NCI-H2227 (cell line): ENCODE measurements around the gene ZC3H4.
"Not testable (repeated sequence)": the region's sequence is repeated elsewhere in the genome, so short reads cannot be mapped to it uniquely, and the experiment has no call there.

Source experiments
- DNase-seq: peaks from one replicate; lab custom pipeline; 2025; ENCODE audit not compliant: unreplicated experiment; lab: John Stamatoyannopoulos, UW

ZC3H4 gene

DNA sequence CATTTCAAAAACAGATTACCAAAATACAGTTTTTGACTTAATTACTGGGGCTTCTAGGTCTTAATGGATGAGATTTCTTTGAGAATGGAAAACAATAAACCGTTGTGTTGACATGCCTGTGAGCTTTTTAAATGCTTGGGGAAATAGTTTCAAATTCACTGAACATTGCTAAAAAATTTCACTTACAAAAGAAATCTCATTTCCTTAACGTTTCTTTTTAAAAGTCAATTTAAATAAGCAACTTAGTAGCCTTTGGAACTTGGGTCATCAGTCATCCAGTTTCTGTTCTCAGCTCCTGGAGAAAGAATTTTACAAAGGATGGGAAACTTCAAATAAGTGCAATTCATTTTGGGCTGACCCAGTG is 4.4 kb downstream of the ZC3H4 start:
- no peak for DNase-seq

DNA sequence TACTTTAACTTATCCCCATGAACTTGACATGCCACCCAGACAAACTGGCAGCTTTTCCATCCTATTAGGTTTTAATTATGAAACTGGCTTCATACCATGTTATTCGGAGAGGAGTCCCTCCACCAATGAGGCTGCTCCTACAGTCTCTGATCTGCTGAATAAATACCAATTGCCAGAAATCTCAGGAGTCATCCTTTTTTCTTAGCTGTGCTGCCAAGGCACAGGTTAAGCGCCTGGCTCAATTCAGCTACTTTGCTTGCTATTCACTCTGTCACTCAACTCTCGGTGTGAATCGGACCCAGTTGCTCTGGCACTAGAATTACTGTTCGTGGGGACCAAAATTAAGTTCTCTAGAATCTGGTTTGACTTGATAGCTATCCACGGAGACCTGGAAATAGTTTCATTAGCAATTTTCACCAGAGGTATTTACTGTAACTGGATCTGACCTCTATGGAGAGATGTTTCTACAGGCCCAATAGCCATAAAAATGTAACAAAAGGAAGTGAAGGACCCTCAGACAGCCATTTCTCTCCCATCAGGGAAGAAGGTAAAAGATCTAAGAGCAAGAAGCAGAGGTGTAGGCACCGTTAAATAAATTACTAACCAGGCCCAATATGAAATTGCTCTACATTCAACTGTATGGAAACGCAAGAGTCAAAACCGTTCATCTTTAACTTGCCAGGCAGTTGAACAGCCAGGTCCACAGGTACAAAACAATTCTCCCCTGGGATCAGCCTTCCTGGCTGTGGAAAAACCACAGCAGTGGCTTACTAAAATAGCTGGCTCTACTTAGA is 5.4 kb downstream of the ZC3H4 start:
- DNase-seq = no peak

DNA sequence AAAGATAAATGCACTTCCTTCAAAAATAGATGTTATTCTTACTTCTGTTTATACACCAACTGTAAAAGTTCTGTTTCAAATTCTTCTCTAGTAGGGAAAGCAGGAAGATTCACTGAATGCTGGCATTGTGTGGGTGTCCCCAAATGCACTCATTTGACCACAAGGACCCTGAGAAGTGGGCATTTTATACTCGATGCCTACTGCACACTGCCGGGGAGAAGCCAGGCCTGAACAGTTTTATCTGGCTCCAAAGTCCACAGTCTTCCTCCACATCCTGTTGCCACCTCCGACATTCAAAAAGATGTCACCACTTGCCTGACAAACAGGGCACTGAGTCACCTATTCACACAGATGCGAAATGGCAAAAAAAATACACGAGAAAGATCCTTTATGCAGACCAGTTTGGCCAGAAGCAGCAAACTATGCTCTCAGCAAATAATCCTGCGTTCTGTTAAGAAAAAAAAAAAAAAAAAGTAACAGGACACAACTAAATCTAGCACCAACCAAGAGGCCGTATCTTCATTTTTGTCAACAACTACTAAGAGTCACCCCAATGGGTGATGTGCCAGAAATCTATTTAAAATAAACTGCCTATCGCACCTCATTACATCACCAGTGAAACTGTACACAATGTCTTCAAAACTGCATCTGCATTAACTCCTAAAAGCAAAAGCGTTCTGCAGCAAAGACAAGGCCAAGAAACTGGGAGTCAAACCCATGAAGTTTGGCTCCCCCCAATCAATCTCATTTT is 6.2 kb downstream of the ZC3H4 start:
- no peak for DNase-seq

DNA sequence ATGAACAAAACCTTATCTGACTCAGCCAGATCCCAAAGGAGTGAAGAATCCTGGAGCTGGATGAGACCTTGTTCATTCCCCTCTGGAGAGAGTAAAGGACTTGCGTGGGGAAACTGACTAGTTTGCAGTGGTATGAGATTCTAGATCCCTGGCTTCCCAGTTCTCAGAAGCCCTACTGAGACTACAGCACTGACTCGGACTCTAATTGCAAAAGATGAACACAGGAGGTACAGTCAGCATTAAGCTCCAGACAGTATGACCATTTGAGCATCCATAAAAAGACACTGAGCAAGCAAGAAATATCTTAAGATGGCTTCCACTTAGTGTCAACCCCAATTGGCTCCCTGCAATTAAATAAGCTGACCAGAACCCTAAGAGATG is 6.8 kb downstream of the ZC3H4 start:
- no peak for DNase-seq

DNA sequence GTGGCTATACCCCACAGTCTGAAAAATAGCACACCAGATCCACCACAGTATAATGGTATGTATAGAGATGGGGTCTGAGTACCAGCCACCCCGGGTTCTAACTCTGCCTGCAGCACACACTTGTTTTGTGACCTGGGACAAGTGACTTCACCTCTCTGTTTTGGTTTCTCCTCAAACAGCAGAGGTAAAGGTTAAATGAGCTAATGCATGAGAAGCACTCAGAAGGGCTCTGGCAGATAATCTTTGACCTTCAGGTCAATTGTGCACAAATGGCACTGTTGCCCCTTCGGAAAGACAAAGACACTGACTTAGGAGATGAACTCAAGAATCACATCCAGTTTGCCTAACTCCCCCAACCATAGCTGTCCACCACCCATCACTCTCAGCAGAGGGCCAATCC is 7.7 kb downstream of the ZC3H4 start:
- DNase-seq = no peak

DNA sequence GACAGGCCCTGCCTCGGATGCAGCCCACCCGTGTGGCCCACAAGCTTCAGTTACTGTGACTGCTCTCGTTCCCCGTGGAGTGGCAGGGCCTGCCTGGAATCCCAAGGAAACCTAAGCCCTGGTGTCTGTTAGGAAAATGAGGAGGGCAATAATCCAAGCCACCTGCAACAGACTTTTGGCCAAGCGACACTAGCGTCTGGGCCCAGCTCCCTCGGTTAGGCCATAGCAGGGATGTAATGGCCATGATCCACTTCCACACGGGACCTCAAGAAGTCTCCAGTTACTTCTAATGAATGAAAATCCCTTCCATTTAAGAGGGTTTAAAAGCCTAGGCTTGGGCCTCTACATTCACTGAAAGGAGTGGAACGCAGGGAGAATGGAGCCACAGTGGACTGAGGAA is 8.9 kb downstream of the ZC3H4 start:
- DNase-seq = no peak

DNA sequence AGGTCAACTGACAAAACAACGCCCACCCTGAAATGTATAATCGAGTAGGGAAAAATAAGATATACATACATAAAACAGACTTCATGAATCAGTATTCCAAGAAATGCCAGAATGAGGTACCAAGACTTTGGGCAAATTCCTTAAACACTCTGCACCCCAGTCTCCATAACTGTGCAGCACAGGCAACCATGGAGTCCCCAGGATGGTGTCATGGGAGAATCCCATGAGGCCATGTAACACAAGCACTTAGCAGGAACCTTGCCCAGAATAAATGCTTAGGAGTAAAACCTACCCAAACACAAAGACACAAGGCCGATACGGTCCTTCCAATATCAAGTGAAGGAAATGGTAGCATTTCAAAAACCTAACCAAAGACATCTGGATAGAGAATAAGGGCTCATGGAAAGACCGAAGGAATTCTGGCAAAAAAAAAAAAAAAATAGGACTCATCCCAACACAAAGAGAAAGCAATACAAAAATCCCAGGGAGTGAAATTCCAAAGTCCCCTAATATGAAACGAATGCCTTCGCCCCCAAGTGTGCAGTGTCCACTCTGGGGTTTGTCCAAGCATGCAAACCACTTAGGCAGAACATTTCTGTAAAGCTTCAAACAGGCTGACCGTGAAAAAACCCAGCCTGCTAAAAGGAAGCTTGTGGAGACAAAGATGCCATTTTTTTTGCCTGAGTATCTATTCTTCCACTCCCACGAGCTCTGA is 11.1 kb downstream of the ZC3H4 start:
- no peak for DNase-seq

DNA sequence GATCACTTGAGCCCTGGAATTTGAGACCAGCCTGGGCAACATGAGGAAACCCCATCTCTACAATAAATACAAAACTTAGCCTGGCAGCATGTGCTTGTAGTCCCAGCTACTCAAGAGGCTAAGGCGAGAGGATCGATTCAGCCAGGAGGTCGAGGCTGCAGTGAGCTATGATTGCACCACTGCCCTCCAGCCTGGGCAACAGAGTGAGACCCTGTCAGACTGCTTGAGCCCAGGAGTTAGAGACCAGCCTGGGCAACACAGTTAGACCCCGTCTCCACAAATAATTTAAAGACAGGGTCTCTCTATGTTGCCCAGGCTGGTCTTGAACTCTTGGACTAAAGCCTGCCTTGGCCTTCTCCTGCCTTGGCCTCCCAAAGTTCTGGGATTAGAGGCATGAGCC is 12.5 kb downstream of the ZC3H4 start:
- DNase-seq = not testable (repeated sequence)

DNA sequence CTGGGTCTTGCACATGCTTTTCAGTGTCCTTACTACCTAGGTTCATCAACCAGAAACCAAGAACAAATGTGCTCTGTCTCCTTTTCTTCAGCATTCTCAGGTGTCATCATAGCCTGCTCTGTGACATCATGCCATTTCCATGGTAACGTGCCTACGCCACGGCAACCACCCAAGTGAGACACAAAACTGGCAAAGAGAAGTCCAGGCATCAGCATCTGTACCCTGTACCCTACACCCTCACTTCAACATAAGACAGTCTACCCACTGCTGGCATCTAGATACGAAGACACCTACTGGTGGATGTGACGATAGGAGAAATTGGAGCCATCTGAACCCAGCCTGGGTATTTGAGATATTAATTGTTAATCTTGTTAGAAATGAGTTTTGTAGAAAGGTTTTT is 13.3 kb downstream of the ZC3H4 start:
- DNase-seq = peak; percentile 26

DNA sequence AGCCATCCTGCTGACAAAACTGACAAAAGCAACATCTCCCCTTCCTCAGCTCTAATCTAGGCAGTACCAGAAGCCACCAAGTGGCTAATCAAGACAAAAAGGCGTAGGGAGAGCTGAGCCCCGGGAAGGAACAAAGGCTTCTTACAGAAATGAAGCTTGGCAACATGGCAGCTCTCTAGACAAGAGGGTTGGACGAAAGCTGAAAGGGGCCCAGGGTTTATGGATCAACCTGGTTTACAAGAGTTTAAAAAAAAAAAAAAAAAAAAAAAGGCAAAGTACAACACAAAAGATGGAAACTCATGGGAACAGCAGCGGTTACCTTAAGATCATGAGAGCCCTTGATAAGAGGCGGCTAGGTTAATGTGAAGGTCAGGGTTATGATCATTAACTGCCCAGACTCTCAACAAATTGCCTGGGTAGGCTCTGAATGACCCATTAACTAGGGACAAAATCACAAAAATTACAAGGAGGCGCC is 14.0 kb downstream of the ZC3H4 start:
- DNase-seq = peak; percentile 53

DNA sequence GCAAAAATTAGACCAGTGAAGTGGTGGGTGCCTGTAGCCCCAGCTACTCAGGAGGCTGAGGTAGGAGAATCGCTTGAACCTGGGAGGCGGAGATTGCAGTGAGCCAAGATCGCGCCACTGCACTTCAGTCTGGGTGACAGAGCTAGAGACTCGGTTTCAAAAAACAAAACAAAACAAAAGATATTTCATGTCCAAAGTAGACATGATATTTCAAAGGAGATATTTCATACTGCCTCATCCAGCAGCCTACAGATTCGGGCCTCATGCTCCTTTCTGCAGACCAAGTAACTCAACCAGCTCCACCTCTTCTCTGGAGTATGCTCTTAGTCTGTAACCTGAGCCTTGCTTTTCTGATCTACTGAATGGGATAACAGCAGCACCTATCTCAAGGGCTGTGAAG is 15.0 kb downstream of the ZC3H4 start:
- no peak for DNase-seq

DNA sequence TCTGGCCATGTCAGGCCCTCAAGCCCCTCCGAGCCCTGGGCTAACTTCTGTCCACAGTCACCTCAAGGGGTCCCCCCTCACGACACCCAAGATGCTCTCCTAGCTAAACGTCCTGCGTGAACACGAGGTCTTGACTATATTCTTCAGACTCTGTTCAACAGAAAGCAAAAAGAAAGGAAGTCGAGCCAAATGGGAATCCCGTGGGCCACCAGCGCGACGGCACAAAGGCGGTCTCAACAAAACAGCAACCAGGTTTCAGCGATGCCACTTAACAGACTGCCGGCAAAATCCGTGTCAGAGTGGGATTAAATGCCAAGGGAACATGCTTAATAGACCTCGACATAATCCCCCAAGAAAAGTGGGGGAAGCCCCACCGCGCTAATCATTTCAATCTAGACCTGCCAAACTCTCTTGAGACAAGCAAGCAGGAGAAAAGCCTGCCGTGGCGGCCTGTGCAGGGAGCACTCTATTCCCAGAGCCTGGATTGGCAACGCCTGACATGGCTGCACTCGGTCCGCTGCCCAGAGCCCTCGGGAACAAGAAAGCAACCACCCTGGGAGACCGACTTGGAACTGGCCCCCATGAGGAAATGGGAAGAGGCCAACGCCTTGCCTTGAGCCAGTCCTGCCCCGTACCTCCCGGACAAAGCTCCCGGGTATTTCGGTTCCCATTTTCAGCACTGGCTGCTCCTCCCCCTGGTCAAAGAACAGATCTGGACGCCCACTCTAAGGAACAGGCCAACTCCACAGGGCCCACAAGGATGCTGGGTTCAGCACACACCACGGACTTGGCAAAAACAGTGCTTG is 16.0 kb downstream of the ZC3H4 start:
- DNase-seq = no peak

DNA sequence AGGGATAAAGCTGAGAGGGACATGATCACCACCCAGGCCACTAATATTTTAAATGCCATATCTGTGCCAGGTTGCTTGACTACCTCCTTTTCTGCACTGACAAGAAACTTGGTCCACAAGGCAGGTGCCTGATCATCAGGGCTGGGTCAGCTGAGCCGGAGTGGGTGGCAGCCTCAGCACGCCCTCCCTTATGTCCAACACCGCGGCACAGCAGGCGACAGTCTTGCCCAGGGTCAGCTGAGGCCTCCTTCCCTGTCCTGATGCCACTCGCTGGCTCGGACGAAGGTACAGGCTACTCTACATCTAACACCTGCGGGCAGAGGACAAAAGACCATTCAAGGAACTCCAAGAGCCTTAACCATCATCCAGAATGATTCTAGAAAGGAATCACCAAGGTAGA is 16.9 kb downstream of the ZC3H4 start:
- no peak for DNase-seq

DNA sequence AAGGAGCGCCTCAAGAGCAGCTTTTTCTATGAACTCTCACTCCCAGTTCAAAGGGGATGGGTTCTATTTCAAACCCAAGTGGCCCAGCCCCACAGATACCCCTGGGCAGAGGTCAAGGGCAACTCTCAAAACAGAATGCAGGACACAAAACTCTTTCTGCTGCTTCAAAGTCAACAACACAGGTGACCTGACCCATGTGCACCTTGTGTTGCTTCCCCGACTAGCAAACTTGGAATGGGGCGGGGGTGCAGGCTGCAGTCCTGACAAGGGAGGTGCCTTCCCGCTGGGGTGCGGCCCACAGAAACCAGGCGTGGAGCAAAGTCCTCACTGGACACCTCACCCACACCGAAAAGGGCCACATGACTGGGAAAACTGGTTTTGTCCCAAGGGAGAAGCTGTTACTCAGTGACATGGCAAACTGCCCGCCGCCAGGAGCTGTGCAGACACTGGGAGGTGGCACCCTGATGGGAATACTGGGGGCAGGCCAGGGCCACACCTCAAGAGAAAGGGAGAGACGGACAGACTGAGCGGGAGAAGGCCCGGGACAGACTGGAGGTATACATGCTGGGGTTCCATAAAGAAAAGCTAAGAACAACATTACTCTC is 17.4 kb downstream of the ZC3H4 start:
- DNase-seq = no peak

DNA sequence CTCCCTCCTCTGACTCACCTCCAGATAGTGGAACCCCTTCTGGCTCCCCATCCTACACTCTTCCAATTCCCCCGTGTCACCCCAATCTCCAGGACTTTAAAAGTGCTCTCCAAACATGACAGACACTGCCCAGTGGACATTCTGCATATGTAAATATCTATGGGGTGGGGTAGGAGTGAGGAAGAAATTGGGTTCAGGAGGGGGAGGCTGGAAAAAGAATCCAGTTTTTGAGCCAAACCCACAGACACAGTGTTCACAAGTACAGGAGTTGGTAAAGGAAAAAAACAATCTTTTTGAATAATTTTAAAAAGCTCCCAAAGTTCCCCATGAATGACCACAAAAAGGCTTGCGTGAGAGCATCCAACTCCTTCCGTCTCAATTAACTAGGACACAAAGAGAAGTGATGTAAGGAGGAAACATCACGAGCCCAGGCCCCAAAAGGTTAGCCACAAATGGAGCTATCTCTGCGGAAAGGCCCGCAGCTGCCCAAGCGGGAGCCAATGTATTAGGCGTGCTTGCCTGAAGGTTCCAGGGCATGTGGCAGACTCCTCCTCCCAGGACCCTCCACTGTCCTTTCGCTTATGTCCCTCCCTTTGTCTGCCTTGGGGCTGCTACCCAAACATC is 18.0 kb downstream of the ZC3H4 start:
- DNase-seq = no peak

DNA sequence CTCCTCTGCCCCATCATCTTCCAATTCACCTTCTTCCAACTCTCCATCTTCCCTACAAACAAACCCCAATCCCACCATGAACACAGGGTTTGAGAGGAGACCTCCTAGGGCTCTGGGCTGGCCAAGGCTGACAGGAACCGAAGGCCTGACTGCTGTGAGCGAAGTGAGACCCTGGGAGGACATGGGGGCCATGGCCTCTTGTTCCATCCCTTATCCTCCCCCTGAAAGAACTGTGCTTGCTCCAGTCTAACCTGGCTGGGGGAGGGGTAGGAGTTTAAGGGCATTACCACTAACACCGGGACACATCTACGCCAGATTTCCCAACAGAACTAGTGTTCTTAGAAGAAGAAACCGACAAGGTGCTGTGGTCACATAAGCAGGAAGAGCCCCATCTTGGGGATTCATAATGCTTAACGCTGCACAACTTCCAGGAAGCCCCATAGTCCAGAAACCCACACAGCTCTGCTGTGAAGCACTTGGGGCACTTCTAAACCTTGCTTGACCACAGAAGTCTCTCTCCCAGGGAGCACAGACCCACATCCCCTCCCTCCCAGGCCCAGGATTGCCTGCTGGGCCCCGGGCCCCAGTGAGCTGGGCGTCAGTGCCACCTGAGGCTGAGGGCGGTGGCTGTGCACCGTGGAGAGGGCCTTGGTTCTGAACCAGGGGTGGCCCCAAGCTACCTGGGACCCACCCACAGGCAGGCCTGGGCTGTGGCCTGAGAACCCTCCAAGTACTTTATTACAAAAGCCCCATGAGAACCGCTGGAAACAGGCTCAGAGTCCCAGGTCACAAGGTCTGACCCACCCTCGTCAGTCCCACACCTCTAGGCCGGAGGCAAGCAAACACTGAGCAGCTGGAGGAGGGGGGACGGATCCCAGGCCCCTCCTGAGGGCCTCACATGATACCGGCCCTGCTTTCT is 18.8 kb downstream of the ZC3H4 start:
- no peak for DNase-seq

DNA sequence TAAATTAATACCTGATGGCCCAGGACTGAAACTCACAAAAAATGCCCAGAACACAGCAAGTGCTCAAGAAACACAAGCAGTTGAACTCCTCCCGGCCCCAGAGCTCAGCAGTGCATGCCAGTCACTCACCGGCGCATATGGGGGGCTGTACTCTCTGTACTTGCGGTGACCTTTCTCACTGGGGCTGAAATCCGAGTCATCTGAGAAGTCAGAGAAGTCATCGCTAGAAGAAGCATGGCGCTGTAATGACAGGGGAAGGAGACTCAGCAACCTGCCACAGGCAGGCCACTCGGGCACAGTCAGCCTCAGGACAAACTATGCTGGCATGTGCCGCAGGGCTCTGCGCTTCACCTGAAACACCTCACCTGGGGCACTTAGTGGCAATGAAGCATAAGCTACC is 19.7 kb downstream of the ZC3H4 start:
- DNase-seq = no peak

DNA sequence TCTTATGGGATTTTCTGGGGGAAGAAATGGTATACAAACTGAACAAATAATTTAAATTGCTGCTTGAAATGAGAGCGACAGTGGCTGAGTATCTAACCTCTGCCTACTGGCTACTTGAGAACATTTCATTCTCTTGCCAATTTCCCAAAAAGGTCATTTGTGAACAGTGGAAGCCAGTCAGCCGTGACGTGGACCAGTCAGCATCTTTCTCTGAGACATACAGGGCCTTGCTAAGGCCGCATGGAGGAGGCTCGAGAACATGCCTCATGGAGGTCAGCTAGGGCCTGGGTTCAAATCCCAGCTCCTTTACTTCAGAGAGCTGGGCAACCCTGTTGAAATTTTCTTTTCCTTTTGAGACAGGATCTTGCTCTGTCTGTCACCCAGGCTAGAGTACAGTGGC is 20.3 kb downstream of the ZC3H4 start:
- no peak for DNase-seq

DNA sequence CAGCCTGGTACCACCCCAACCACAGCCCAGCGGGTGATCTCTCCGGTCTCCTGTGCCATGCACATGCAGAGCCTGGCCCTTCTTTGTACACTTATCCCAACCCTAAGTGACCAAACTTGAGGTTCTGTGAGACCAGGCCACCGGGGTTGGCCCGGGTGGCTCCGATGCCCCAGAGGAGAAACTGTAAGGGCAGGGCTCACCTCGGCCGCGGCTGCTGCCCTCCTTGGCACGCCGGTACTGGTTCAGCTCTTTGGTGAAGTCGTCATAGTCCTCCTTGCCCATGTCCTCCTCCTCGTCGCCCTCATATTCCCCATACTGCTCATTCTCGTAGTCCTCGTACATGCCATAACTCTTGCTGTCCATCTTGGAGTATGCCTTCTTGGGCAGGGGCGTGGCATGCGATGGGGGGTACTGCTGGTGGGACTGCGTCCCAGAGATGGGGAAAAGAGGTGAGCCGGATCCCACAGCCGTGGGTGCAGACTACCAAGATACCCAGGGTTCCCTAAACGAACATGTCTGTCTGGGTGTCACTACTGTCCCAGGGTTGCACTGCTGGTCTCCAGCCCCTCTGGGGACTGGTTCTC is 23.7 kb downstream of the ZC3H4 start:
- DNase-seq = no peak
